HG03139 (cell line): Measurements from ENCODE around the gene OTOF.
A peak's percentile ranks its signal among the peaks of the same experiment; 100 is the strongest.

ENCODE experiments used
- ATAC-seq: cut with Tn5 transposase; IDR thresholded peaks from one replicate; pipeline ENCODE4 v1.9.1; 2021; ENCODE audit not compliant: unreplicated experiment

OTOF gene

GRCh38 chr2:26414311-26414710, 63.6 kb downstream of the OTOF start:
- ATAC-seq = no peak

GRCh38 chr2:26412091-26412673, 65.7 kb downstream of the OTOF start:
- peak; percentile 73 for ATAC-seq

GRCh38 chr2:26411419-26411818, 66.5 kb downstream of the OTOF start:
- no peak for ATAC-seq

GRCh38 chr2:26410764-26411243, 67.1 kb downstream of the OTOF start:
- no peak for ATAC-seq

GRCh38 chr2:26409785-26410184, 68.1 kb downstream of the OTOF start:
- no peak for ATAC-seq

GRCh38 chr2:26407526-26407925, 70.4 kb downstream of the OTOF start:
- ATAC-seq = no peak
